Measurements from ENCODE around the gene ZNF750. TPM values are rescaled to one million over a fixed set of nuclear protein-coding genes. Genes with fewer than 3 reads are reported as not detected.

Gene ZNF750
- total RNA-seq = 1.5 TPM

GRCh38 chr17:82839617-82840292 is at the start of gene ZNF750:
ZNF750 (minus strand) TSS chr17:82840022; CDS start chr17:82832454, 7,568 bp downstream.

Other genes with a start within 250 kb of the ZNF750 start
- 89.1 TPM for gene WDR45B, start 191.6 kb downstream of the ZNF750 start, total RNA-seq
- 21.8 TPM for gene RAB40B, start 141.3 kb downstream of the ZNF750 start, total RNA-seq
- 25.7 TPM for gene FN3KRP, start 123.3 kb downstream of the ZNF750 start, total RNA-seq
- gene FN3K, start 104.4 kb downstream of the ZNF750 start, total RNA-seq = 32.0 TPM
- 69.2 TPM for gene TBCD, start 88.0 kb downstream of the ZNF750 start, total RNA-seq
- gene METRNL, start 239.6 kb upstream of the ZNF750 start, total RNA-seq = 111 TPM